ENCODE measurements around the gene IFT122.

The IFT122 gene

GRCh38 chr3:129555616-129556357 is 115.8 kb downstream of the IFT122 start:
- DNase-seq (ENCODE audit: low read depth in 2 of 2), result no peak

GRCh38 chr3:129556358-129556695 is 116.3 kb downstream of the IFT122 start:
- DNase-seq (ENCODE audit: low read depth in 2 of 2), result no peak

- DNase-seq (ENCODE audit: low read depth in 2 of 2), result no peak
Measured at GRCh38 chr3:129556890-129557547, 117.0 kb downstream of the IFT122 start.

- DNase-seq (ENCODE audit: low read depth in 2 of 2), result no peak
Measured at GRCh38 chr3:129557548-129557894, 117.5 kb downstream of the IFT122 start.

GRCh38 chr3:129558081-129558771 is 118.2 kb downstream of the IFT122 start:
- no peak for DNase-seq (ENCODE audit: low read depth in 2 of 2)

GRCh38 chr3:129558772-129559564 is 118.9 kb downstream of the IFT122 start:
- no peak for DNase-seq (ENCODE audit: low read depth in 2 of 2)

- DNase-seq (ENCODE audit: low read depth in 2 of 2), result no peak
Measured at GRCh38 chr3:129559565-129560079, 119.6 kb downstream of the IFT122 start.

GRCh38 chr3:129560269-129560787 is 120.3 kb downstream of the IFT122 start:
- DNase-seq (ENCODE audit: low read depth in 2 of 2), result no peak

GRCh38 chr3:129560911-129561594 is 121.0 kb downstream of the IFT122 start:
- DNase-seq (ENCODE audit: low read depth in 2 of 2), result no peak

- DNase-seq (ENCODE audit: low read depth in 2 of 2), result no peak
Measured at GRCh38 chr3:129561619-129562248, 121.7 kb downstream of the IFT122 start.

GRCh38 chr3:129562803-129563202 is 122.8 kb downstream of the IFT122 start:
- no peak for DNase-seq (ENCODE audit: low read depth in 2 of 2)

GRCh38 chr3:129563332-129563731 is 123.3 kb downstream of the IFT122 start:
- no peak for DNase-seq (ENCODE audit: low read depth in 2 of 2)

GRCh38 chr3:129563850-129564535 is 124.0 kb downstream of the IFT122 start:
- DNase-seq (ENCODE audit: low read depth in 2 of 2), result no peak

GRCh38 chr3:129564981-129565644 is 125.1 kb downstream of the IFT122 start:
- DNase-seq (ENCODE audit: low read depth in 2 of 2), result no peak

GRCh38 chr3:129565902-129566301 is 125.9 kb downstream of the IFT122 start:
- no peak for DNase-seq (ENCODE audit: low read depth in 2 of 2)

GRCh38 chr3:129567176-129567705 is 127.2 kb downstream of the IFT122 start:
- DNase-seq (ENCODE audit: low read depth in 2 of 2), result no peak

- no peak for DNase-seq (ENCODE audit: low read depth in 2 of 2)
Measured at GRCh38 chr3:129567939-129568338, 127.9 kb downstream of the IFT122 start.

GRCh38 chr3:129569856-129570255 is 129.8 kb downstream of the IFT122 start:
- no peak for DNase-seq (ENCODE audit: low read depth in 2 of 2)
